Activated CD4-positive, alpha-beta T cell treated with anti-CD3 and anti-CD28 coated beads, Interleukin-2, amount 50 U/mL, for 1 hour (primary cell): ENCODE data around the gene NEU4.

Source experiments
- DNase-seq: peaks from one replicate; pipeline ENCODE4 v3.0.0-alpha.2; 2020

NEU4 gene

DNA sequence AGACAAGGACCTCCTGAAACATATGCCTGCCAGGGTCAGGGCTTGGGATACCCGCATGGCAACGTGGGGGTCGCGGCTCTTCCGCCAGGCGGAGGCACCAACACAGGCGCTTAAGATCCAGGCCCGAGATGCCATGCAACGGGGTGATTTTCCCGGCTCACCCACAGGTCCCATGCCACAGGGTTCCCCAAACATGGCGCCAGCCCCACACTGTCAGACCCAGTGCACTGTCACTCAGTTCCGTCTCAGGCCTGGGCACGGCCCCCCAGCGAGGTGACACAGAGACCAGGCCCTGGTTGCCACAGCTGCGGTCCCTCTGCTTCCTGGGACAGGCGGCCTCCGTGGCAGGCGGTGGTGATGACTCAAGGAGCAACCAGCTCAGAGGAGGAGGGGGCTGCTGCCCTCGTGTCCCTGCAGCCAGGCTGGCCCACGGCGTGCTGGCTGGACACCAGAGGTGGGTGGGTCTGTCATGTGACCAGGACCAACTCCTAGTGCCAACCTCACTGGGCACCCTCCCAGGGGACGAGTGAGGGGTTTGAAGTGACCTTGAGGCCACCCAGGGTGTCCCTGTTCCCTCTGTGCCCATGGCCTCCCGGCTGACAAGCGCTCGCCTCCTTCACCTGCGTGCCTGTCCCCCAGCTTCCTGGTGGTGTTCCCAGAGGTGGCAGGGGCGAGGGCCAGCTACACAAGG, 44.8 kb downstream of the NEU4 start:
- DNase-seq: no peak

DNA sequence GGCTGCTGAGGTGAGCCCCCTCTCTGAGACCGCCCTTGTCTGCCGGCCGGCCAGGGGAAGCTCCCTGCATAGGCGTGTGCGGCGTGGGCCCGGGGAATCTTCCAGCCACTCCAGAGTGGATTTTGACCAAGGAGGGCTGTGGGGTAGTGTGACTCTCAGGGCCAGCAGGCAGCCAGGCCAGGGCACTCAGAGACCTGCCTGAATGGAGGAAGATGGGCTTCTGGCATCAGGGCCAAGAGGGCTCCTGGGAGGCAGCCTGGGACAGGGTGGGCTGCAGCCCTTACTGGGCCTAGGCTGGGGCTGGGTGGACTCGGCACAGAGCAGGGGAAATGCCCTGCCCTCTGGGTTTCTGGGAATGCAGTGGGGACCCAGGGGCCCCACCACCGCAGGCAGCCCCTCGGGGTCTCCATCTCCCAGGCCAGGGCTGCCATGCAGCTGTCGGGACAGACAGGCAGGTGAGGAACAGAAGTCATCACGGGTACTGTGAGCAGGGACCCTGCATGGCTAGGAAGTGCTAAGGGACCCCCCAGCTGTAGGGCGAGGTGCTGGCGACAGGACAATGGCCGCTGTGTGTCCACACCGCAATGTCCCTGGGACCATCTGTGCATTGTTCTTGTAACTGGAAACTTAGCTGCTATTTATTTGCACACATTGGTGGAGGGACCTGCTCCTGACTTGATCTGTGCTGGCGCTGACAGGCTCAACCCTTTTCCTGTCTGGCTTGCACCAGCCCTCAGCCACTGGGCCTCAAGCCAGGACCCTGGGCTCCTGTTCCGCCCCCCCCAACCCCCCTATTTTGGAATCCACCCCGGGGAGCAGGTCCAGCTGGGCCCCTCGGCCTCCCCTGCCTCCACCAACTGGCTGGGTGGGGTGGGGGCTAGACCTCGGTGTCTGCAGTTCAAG, 45.6 kb downstream of the NEU4 start:
- DNase-seq: no peak

- DNase-seq: no peak
Observed at GRCh38 chr2:241855245-241855887, 46.4 kb downstream of the NEU4 start.

DNA sequence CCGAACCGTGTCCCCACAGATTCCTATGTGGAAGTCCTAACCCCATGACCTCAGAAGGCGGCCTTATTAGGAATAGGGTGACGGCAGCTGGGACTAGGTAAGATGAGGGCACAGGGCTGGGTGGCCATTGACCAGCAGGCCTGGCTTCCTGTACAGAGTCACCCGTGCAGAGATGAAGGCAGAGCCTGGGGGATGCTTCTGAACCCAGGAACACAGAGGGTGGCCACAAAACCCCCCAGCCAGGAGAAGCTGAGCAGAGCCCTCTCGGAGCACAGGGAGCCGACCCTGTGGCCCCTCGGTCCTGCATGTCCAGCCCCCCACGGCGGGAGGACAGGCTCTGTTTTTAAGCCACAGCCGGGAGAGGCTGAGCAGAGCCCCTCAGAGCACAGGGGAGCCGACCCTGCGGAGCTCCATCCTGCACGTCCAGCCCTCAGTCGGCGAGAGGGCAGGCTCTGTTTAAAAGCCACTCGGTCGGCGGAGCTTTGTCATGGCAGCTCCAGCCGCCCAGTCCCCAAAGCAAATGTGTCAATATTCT, 47.0 kb downstream of the NEU4 start:
- no peak for DNase-seq

DNA sequence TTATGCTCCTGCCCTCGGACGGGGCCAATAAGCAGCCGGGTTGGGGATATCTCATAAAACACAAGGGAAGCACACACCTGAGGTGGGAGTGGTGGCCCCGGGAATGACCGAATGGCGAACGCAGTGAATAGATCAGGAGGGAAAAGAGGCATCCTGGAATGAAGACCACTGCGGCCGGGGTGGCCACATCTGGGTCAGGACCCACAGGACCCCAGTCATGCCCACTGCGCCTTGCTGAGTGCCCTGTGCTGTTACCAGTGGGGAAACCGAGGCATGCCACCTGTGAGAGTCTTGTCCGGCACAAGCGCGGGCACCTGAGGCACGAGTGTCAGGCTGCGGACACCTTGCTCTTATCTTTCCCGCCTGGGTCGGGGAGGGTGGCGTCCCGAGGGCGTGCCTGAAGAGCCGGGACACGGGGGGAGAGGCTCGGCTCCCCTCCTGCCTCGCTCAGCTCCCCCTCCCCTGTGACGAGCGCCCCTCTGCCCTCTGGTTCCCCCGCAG, 48.1 kb downstream of the NEU4 start:
- no peak for DNase-seq

- DNase-seq: no peak
Observed at GRCh38 chr2:241857572-241858121, 48.7 kb downstream of the NEU4 start.

DNA sequence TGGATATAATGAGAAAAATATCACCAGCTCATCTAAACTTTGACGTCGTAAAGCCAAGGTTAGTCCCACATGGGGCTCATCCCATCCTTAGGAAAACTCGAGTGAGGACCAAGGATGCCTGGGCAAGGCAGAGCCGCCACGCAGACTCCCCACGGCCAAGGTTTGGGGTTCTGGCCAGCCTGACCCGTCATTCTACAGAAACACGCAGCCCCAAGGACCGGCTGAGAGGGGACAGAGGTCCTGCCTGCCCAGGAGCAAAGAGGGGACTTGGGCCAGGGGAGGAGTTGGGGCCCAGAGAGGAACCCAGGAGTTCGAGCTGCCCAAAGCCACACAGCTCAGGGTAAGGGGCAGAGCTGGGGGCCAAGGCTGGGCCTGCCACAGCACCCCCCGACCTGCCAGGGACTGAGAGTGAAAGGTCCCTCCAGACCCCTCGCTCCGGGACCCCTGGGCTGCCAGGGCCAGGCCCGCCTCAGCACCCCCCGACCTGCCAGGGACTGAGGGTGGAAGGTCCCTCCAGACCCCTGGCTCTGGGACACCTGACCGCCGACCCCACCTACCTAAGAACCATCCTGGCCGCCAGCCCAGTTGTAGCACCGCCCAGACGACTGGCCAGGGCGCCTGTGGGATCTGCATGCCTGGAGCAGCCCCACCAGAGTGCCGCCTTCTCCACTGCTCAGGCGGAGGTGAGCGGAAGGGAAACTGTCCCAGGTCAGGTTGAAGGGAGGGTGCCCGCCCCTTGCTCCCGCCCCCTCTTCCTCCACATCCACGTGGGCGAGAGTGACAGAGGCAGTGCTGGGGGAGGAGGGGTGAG, 49.4 kb downstream of the NEU4 start, which contains the start of gene PDCD1:
PDCD1 (minus strand) TSS at position 689 of the 811 bp plus-strand sequence; CDS start at position 633, 56 bp downstream.
- peak; percentile 57 for DNase-seq

- no peak for DNase-seq
Observed at GRCh38 chr2:241859017-241859435, 50.0 kb downstream of the NEU4 start.

GRCh38 chr2:241859436-241860183, 50.6 kb downstream of the NEU4 start:
- DNase-seq: peak; percentile 73

GRCh38 chr2:241860184-241861078, 51.4 kb downstream of the NEU4 start:
- DNase-seq: no peak

DNA sequence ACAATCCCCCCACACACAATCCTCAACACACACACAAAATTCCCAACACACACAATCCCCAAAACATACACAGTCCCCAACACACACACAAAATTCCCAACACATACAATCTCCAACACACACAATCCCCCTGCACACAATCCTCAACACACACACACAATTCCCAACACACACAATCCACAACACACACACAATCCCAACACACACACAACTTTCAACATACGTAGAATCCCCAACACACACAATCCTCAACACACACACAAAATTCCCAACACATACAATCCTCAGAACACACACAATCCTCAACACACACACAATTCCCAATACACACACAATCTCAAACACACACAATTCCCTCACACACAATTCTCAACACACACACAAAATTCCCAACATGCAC, 52.3 kb downstream of the NEU4 start:
- DNase-seq: no peak

- DNase-seq: no peak
Observed at GRCh38 chr2:241862093-241862492, 53.1 kb downstream of the NEU4 start.

- DNase-seq: no peak
Observed at GRCh38 chr2:241862775-241863535, 54.0 kb downstream of the NEU4 start.

DNA sequence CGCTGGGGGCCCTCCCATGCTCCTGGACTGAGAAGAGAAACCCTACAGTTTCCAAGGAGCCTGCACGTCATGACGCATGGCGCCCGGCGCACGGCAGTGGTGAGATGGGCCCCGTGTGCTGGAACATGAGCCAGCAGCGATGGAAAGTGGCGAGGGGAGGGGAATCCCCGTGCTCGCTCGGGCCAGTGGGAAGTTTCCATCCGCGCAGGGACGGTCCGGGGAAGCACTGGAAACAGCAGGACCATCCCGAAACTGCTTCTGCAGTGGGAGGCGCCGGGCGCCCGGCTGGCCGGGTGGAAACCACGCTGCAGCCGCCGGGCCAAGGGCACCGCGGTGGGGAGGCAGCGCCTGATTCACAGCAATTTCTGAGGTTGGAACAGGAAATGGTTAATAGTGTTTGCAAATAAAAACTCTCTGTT, 54.6 kb downstream of the NEU4 start:
- peak; percentile 59 for DNase-seq

DNA sequence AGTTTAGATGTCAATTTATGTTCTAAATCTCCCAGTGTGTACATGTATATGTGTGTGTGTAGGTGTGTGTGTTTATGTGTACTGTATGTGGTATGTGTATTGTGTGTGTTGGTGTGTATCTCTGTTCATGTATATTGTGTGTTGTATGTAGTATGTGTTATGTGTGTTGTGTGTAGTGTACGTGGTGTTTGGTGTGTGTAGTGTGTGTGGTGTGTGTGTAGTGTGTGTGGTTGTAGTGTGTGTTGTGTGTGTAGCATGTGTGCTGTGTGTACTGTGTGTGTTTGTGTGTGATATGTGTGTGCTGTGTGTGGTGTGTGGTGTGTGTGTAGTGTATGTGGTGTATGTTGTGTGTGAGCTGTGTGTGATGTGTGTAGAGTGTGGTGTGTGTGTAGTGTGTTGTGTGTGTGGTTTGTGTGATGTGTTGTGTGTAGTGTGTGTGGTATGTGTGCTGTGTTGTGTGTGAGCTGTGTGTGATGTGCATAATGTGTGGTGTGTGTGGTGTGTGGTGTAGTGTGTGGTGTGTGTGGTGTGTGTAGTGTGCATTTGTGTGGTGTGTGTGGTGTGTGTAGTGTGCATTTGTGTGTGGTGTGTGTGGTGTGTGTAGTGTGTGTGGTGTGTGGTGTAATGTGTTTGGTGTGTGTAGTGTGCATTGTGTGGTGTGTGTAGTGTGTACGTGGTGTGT, 55.3 kb downstream of the NEU4 start:
- no peak for DNase-seq

- no peak for DNase-seq
Observed at GRCh38 chr2:241864850-241865213, 55.8 kb downstream of the NEU4 start.

- DNase-seq: no peak
Observed at GRCh38 chr2:241865416-241865956, 56.5 kb downstream of the NEU4 start.
